Heart left ventricle (tissue), 16 donors: ENCODE data around the gene P4HTM. TPM values are rescaled to one million over a fixed set of nuclear protein-coding genes. Genes with fewer than 3 reads are reported as not detected.

Experiments
- ATAC-seq, 4 donors: fragments of 200-7000 bp; cut with Tn5 transposase; one replicate each; pipeline ENCODE4 v1.9.1; 2020 to 2022; ENCODE audit warnings: moderate library complexity in 4 of 4, mild to moderate bottlenecking in 3 of 4, moderate number of reproducible peaks in 1 of 4
- DNase-seq, 5 donors: peaks; one replicate each; pipeline ENCODE4 v3.0.0-alpha.2; 2020
- H3K27ac ChIP-seq, 12 donors: fragments of 200-600 bp; sonication (generic) in 4 of 12; one replicate each; pipeline versions ENCODE4 v1.5.0 to v1.8.0; 2016 to 2022; ENCODE audit warnings: mild to moderate bottlenecking in 2 of 12
- H3K27me3 ChIP-seq, 9 donors: fragments of 200-600 bp; sonication (generic) in 2 of 9; one replicate each; pipeline versions ENCODE4 v1.5.1 to v1.8.0; 2016 to 2022; ENCODE audit warnings: mild to moderate bottlenecking in 3 of 9
- H3K36me3 ChIP-seq, 9 donors: fragments of 200-600 bp; sonication (generic) in 2 of 9; one replicate each; pipeline versions ENCODE4 v1.5.0 to v1.8.0; 2018 to 2022; ENCODE audit warnings: mild to moderate bottlenecking in 2 of 9
- H3K4me1 ChIP-seq, 12 donors: fragments of 200-600 bp; sonication (generic) in 4 of 12; one replicate each; pipeline versions ENCODE4 v1.5.0 to v1.8.0; 2016 to 2022; ENCODE audit warnings: mild to moderate bottlenecking in 3 of 12
- H3K4me3 ChIP-seq, 12 donors: fragments of 200-600 bp; sonication (generic) in 4 of 12; one replicate each; pipeline versions ENCODE4 v1.5.0 to v1.8.0; 2017 to 2022; ENCODE audit warnings: mild to moderate bottlenecking in 9 of 12, moderate library complexity in 4 of 12
- H3K9me3 ChIP-seq, 12 donors: fragments of 200-600 bp; sonication (generic) in 4 of 12; one replicate each; pipeline versions ENCODE4 v1.5.0 to v1.8.0; 2016 to 2022; ENCODE audit warnings: mild to moderate bottlenecking in 1 of 12
- CTCF ChIP-seq, 12 donors: fragments of 200-600 bp; sonication (generic) in 4 of 12; IDR thresholded peaks; one replicate each; pipeline versions ENCODE4 v1.5.0 to v1.8.0; 2018 to 2022; ENCODE audit warnings: antibody characterized with exemption in 12 of 12, mild to moderate bottlenecking in 5 of 12
- POLR2A ChIP-seq, 2 donors: fragments of 450-650 bp; IDR thresholded peaks; one replicate each; pipeline ENCODE4 v1.6.1; 2017; ENCODE audit warnings: antibody characterized with exemption in 2 of 2, mild to moderate bottlenecking in 2 of 2, moderate library complexity in 2 of 2
- WGBS, 4 donors: extraction: QIAGEN DNeasy Blood & Tissue Kit in 2 of 4; methylation state at CpG; one replicate each; pipeline versions ENCODE4 v1.1.5 to v1.1.7; 2013 to 2018; 5-methylcytosine and 5-hydroxymethylcytosine counted together
- intact Hi-C, 10 donors: fragments of 100-400 bp; cut with DNase I; formaldehyde crosslinking; loops; one replicate each; pipeline versions ENCODE4 v1.11.1 to v1.14.2; 2022
- polyA plus RNA-seq, 2 donors: library from polyadenylated mRNA; stranded (reverse); fragments of 200-250 nt; gene quantifications; one replicate each; pipeline ENCODE4 v1.2.3, GENCODE V29; 2013
- total RNA-seq, 9 donors: library from RNA; depleted of rRNA in 2 of 9; stranded (reverse); fragments of >200 nt in 2 of 9; fragmentation: NEBNext Ultra II Directional in 3 of 9; extraction: Animal tissue kit (Norgen Biotek cat#: 25700) in 3 of 9; gene quantifications; one replicate each; pipeline versions ENCODE4 v1.1.0 to v1.2.4, GENCODE V29; 2016 to 2023
- donor health status: ischemic (EF 13 %, LVEDD 7.1; RV severe dilation, severe dysfunction).
- donor health status: healthy with polysubstance abuse.
- donor health status: DM: no; HTN: yes; CAD: no.
- donor health status: DM: no; HTN: no; CAD: no.
- donor health status: ischemic (EF 25% LVEDD 6.9; RV normal size, moderate dysfunction).
- donor health status: ischemic (EF 25% LVEDD 5.7; RV mildly dilated, moderate dysfunction).
- donor health status: healthy.
- donor health status: DM: yes; HTN: yes; CAD: no.
- donor health status: ischemic (EF 35%, LVEDD 5.7; RV mildly dilated, moderate dysfunction).
- donor health status: nonischemic (EF 11% LVEDD 7.7; RV severe dilation, severe dysfunction).
- donor health status: DM: yes; HTN: yes; CAD: no.
- donor health status: PGD.
- donor health status: ischemic (EF 29% LVEDD 5.4; RV normal size, mild dysfunction).
- donor health status: nonischemic (EF 23%, LVEDD 6.1; RV moderate dilation, normal function).

The P4HTM gene
- total and polyA plus RNA-seq, 11 donors: 19.0 to 42.7 (median 33.9) TPM

DNA sequence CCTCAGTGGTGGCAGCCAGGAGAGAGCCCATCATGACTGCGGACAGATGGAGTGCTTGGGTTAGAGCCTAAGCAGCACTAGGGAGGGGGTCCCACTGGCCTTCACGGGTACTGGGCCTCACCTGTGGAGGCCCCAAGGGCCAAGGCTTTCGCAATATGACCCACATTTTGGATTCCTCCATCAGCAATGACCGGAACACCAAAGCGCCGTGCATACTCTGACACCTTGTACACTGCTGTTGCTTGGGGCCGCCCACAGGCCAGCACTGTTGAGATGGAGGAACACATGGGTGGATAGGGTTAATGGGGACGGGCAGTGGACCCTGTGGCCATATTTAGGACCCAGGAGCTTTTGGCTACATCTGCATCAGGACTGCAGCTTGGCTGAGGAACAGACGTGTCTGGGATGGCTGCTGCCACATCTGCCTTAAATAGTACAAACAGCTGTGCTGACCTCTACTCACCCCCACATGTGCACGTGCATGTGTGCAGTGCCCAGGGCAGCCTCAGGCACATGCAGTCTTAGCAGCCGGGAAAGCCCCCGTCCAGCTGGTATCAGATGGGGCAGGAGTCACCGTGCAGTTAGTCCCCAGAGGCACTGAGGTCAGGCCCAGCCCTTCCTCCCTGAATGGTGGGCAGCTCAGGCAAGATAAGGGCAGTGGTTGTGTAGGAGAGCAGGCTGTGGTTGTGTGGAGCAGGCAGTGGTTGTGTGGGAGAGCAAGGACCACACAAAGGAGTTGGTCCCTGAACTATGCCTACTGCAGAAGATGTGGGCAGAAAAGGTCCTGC lies 35.2 kb downstream of the P4HTM start:
- Histone ChIP-seq H3K36me3 (peaks cover 0 to 56% (median 50%) of the 10 kb centered on the region in 9 donors), H3K4me3 (no peak overlapping the region), H3K27ac (no peak overlapping the region), H3K4me1 (peaks cover 3 to 68% (median 34%) of the 10 kb centered on the region in 12 donors), H3K9me3 (no peaks in the 10 kb centered on the region), H3K27me3 (no peaks in the 10 kb centered on the region)
- ATAC-seq: no peak
- TF ChIP-seq CTCF (IDR thresholded peaks at IDR 0.05) (no peak), POLR2A (IDR thresholded peaks at IDR 0.05) (no peak)
- intact Hi-C loops: loop anchor here in 2 of 10 donors (5.0 to 10.0 kb wide), 2 partner anchors 67 to 70 kb away; partner anchors contain the start of gene QRICH1 (in 2 of the 2)
- WGBS, 4 donors: 52 to 79% (median 64%) methylated on average over 6 to 13 of the region's 13 CpGs
- peak in 1 of 5 donors; percentile 28 for DNase-seq

- WGBS, 4 donors: 86 to 95% (median 90%) methylated on average over 8 of the region's 8 CpGs
- ATAC-seq (no peak), DNase-seq (no peak)
- H3K36me3 ChIP-seq: peaks cover 0 to 64% (median 57%) of the 10 kb centered on the region in 9 donors
- no peak overlapping the region for H3K4me3 ChIP-seq
- no peaks in the 10 kb centered on the region for H3K27me3 ChIP-seq
- intact Hi-C loops: loop anchor here in 2 of 10 donors (5.0 to 10.0 kb wide), 2 partner anchors 66 to 69 kb away; partner anchors contain the start of gene QRICH1 (in 2 of the 2)
- H3K4me1 ChIP-seq: peaks cover 3 to 61% (median 30%) of the 10 kb centered on the region in 12 donors
- H3K9me3 ChIP-seq: no peaks in the 10 kb centered on the region
- TF ChIP-seq CTCF (IDR thresholded peaks at IDR 0.05) (no peak), POLR2A (IDR thresholded peaks at IDR 0.05) (no peak)
- no peak overlapping the region for H3K27ac ChIP-seq
These were observed 35.9 kb downstream of the P4HTM start for GRCh38 chr3:49025793-49026520.

DNA sequence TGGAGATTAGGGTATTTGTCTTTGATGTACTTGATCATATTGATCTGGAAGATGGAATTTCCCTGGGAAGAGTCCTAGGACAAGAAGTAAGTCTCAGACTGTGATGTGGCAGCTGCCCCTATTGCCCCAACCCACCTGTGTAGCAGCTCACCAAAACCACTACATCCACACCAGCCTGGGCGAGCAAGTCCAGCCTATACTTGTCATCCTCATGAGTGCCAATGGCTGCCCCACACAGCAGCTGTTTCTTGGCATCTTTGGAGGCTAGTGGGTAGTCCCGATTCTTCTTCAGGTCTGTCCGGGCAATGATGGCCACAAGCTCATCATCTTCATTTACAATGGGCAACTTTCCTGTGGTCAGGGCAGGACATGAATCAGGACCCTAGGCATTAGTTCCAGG lies 36.5 kb downstream of the P4HTM start:
- H3K36me3 ChIP-seq: peaks cover 0 to 70% (median 63%) of the 10 kb centered on the region in 9 donors
- ATAC-seq (no peak), DNase-seq (no peak)
- no peaks in the 10 kb centered on the region for H3K27me3 ChIP-seq
- H3K4me3 ChIP-seq: no peak overlapping the region
- no peak for TF ChIP-seq POLR2A (IDR thresholded peaks at IDR 0.05)
- no peak for TF ChIP-seq CTCF (IDR thresholded peaks at IDR 0.05)
- WGBS, 4 donors: 93 to 97% (median 95%) methylated on average over 3 of the region's 3 CpGs
- intact Hi-C loops: loop anchor here in 2 of 10 donors (5.0 to 10.0 kb wide), 2 partner anchors 66 to 68 kb away; partner anchors contain the start of gene QRICH1 (in 2 of the 2)
- no peak overlapping the region for H3K27ac ChIP-seq
- no peaks in the 10 kb centered on the region for H3K9me3 ChIP-seq
- peaks cover 3 to 58% (median 28%) of the 10 kb centered on the region in 12 donors for H3K4me1 ChIP-seq

- no peaks in the 10 kb centered on the region for H3K9me3 ChIP-seq
- H3K4me3 ChIP-seq: no peak overlapping the region
- no peaks in the 10 kb centered on the region for H3K27me3 ChIP-seq
- H3K4me1 ChIP-seq: peaks cover 3 to 58% (median 25%) of the 10 kb centered on the region in 12 donors
- DNase-seq: no peak
- ATAC-seq: no peak
- 95 to 98% (median 95%) methylated on average over 9 of the region's 9 CpGs for WGBS, 4 donors
- peak overlapping the region in 3 of 12 donors; percentile 91 to 98 (median 96) for H3K27ac ChIP-seq
- TF ChIP-seq CTCF (IDR thresholded peaks at IDR 0.05) (no peak), POLR2A (IDR thresholded peaks at IDR 0.05) (no peak)
- H3K36me3 ChIP-seq: peaks cover 0 to 80% (median 74%) of the 10 kb centered on the region in 9 donors
- intact Hi-C loops: loop anchor here in 2 of 10 donors (5.0 to 10.0 kb wide), 2 partner anchors 65 to 67 kb away; partner anchors contain the start of gene QRICH1 (in 2 of the 2)
These were observed 37.6 kb downstream of the P4HTM start for GRCh38 chr3:49027634-49028033.
